OCI-LY7 (cell line): ENCODE data around the gene RRP1B. TPM values are rescaled to one million over a fixed set of nuclear protein-coding genes. Genes with fewer than 3 reads are reported as not detected.

Experiments used
- Bru-seq: library from RNA; stranded (reverse); fragments of 400-500 nt; gene quantifications from one replicate; lab custom pipeline; 2021; lab: Mats Ljungman, UMichigan
- BruChase-seq, 2 experiments: library from RNA; stranded (reverse); fragments of 400-500 nt; gene quantifications; one replicate each; lab custom pipeline; 2021; lab: Mats Ljungman, UMichigan
- BruUV-seq: library from RNA; stranded (reverse); fragments of 400-500 nt; replicated peaks from 2 replicates; lab custom pipeline; 2021; lab: Mats Ljungman, UMichigan
- CTCF ChIA-PET: fragments of 300-600 bp; sonication (Branson Sonifier 250); formaldehyde crosslinking; loops from one replicate; lab custom pipeline; 2022; ENCODE audit warnings: antibody characterized with exemption; ENCODE audit not compliant: unreplicated experiment; lab: Charles Lee
- POLR2A ChIA-PET: fragments of 300-600 bp; sonication (Branson Sonifier 250); formaldehyde crosslinking; loops from one replicate; lab custom pipeline; 2022; ENCODE audit warnings: antibody characterized with exemption; lab: Charles Lee
- DNase-seq: peaks from one replicate; pipeline ENCODE4 v3.0.0-alpha.2; 2015; ENCODE audit warnings: low spot score
- H2AFZ ChIP-seq: fragments of 200-600 bp; sonication (generic), shearing (Covaris generic); 2 replicates; pipeline ENCODE4 v1.6.1; 2014; ENCODE audit warnings: mild to moderate bottlenecking, antibody characterized with exemption, low read length, moderate library complexity
- H3K27ac ChIP-seq: fragments of 200-600 bp; sonication (generic); 2 replicates; pipeline ENCODE4 v1.5.1; 2014; ENCODE audit warnings: mixed run types, low read depth, mild to moderate bottlenecking, moderate library complexity, low read length, inconsistent platforms; ENCODE audit not compliant: poor library complexity, severe bottlenecking
- H3K36me3 ChIP-seq: fragments of 200-600 bp; sonication (generic); 2 replicates; pipeline ENCODE4 v1.6.1; 2014; ENCODE audit warnings: mild to moderate bottlenecking, antibody characterized with exemption, low read length, moderate library complexity, mixed read lengths; ENCODE audit not compliant: insufficient read depth
- H3K4me1 ChIP-seq: fragments of 200-600 bp; sonication (generic); 2 replicates; pipeline ENCODE4 v1.5.1; 2014; ENCODE audit warnings: mild to moderate bottlenecking, low read length; ENCODE audit not compliant: insufficient read depth, poor library complexity, severe bottlenecking
- H3K4me2 ChIP-seq: fragments of 200-600 bp; sonication (generic); 2 replicates; pipeline ENCODE4 v1.6.1; 2014; ENCODE audit warnings: mild to moderate bottlenecking, low read length
- H3K4me3 ChIP-seq: fragments of 200-600 bp; sonication (generic); 2 replicates; pipeline ENCODE4 v1.5.1; 2014; ENCODE audit warnings: mild to moderate bottlenecking, low read depth, low read length; ENCODE audit not compliant: poor library complexity, severe bottlenecking
- H3K79me2 ChIP-seq: fragments of 200-600 bp; sonication (generic); 2 replicates; pipeline ENCODE4 v1.6.1; 2016; ENCODE audit warnings: low read depth, mild to moderate bottlenecking, low read length, moderate library complexity, mixed read lengths; ENCODE audit not compliant: insufficient read depth
- H3K9me2 ChIP-seq: fragments of 200-600 bp; sonication (generic); 2 replicates; pipeline ENCODE4 v1.6.1; 2016; ENCODE audit warnings: mild to moderate bottlenecking, low read length, mixed read lengths; ENCODE audit not compliant: insufficient read depth
- H3K9me3 ChIP-seq: fragments of 200-600 bp; sonication (generic); 2 replicates; pipeline ENCODE4 v1.6.1; 2014; ENCODE audit warnings: mild to moderate bottlenecking, mixed run types, low read length, mixed read lengths
- H4K20me1 ChIP-seq: fragments of 200-600 bp; sonication (generic); 2 replicates; pipeline ENCODE4 v1.6.1; 2014; ENCODE audit warnings: mild to moderate bottlenecking, antibody characterized with exemption, low read length, moderate library complexity, mixed read lengths; ENCODE audit not compliant: insufficient read depth
- EZH2phosphoT487 ChIP-seq: fragments of 200-600 bp; sonication (generic); IDR thresholded peaks from 2 replicates; pipeline ENCODE4 v1.6.1; 2018; ENCODE audit warnings: low read depth, borderline replicate concordance, mild to moderate bottlenecking, mixed run types, antibody characterized with exemption, low read length, moderate library complexity, mixed read lengths
- intact Hi-C: fragments of 100-400 bp; cut with micrococcal nuclease; formaldehyde crosslinking; loops from one replicate; pipeline ENCODE4 v1.10.0; 2022; ENCODE audit not compliant: unreplicated experiment
- long read RNA-seq: library from polyadenylated mRNA; stranded (forward); transcript quantifications from one replicate; pipeline ENCODE4 v2.0.0, GENCODE V29; 2022
- total RNA-seq, 2 experiments: library from RNA; depleted of rRNA in 1 of 2; stranded (reverse); fragments of >200 nt in 1 of 2; shearing (Covaris generic) in 1 of 2; gene quantifications; 2 replicates each; pipeline ENCODE4 v1.2.3, GENCODE V29; 2014 to 2022
- TF ChIP-seq, protein P1 (sequence below): fragments of 200-600 bp; sonication (generic); conservative IDR thresholded peaks from 2 replicates; pipeline ENCODE4 v1.5.1; 2014; ENCODE audit warnings: mild to moderate bottlenecking, antibody characterized with exemption, low read length, moderate library complexity, mixed read lengths

The RRP1B gene, protein sequence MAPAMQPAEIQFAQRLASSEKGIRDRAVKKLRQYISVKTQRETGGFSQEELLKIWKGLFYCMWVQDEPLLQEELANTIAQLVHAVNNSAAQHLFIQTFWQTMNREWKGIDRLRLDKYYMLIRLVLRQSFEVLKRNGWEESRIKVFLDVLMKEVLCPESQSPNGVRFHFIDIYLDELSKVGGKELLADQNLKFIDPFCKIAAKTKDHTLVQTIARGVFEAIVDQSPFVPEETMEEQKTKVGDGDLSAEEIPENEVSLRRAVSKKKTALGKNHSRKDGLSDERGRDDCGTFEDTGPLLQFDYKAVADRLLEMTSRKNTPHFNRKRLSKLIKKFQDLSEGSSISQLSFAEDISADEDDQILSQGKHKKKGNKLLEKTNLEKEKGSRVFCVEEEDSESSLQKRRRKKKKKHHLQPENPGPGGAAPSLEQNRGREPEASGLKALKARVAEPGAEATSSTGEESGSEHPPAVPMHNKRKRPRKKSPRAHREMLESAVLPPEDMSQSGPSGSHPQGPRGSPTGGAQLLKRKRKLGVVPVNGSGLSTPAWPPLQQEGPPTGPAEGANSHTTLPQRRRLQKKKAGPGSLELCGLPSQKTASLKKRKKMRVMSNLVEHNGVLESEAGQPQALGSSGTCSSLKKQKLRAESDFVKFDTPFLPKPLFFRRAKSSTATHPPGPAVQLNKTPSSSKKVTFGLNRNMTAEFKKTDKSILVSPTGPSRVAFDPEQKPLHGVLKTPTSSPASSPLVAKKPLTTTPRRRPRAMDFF
- total RNA-seq (2014; rRNA removed; shearing (Covaris generic)), result 53.4 and 58.6 TPM in 2 replicates
- total RNA-seq (2022), result 67.6 and 74.5 TPM in 2 replicates
- Bru-seq, nascent RNA, result percentile 90 among the genes with signal in this experiment
- percentile 93 among the genes with signal in this experiment for BruChase-seq, experiment 1, labeled RNA remaining after a 6-hour chase
- BruChase-seq, experiment 2, labeled RNA remaining after a 2-hour chase, result percentile 96 among the genes with signal in this experiment
- long read RNA-seq, full-length matches to known transcripts, result 3 of 42 reads
- long read RNA-seq, partial matches to known transcripts, result 13 of 42 reads
- long read RNA-seq, other reads (novel, unspliced or antisense), result 26 of 42 reads

DNA sequence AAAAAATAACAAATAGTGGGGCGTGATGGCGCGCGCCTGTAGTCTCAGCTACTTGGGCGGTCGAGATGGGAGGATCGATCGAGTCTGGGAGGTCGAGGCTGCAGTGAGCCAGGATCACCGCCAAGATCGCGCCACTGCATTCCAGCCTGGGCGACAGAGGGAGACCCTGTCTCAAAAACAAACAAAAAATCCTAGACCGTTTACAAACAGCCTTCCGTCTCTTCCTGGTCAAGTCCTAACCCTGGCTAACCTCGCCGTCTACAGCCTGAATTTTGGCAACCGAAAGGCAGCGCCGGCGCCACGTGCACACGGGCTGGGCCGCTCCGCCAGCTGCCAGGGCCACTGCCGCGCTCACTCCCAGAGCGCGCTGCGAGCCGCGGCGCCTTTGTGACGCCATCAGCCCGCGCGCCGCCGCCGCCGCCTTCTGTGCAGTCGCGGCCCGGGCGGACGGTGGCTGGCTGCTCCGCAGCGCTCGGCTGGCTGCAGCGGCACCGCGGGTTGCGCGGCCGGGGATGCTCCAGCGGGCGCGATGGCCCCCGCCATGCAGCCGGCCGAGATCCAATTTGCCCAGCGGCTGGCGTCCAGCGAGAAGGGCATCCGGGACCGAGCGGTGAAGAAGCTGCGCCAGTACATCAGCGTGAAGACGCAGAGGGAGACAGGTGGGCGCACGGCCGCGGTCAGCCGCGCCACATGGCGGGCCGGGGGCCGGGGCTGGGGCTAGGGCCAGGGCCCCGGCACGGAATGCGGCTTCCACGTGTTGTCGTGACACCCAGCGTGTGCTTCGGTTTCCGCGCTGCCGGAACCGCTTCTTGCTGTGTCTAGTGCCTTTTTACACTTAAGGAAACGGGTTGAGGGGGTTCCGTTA, at the start of gene RRP1B, which contains the start of gene HSF2BP:
TSS of gene RRP1B (plus strand) at position 425 of the 865 bp plus-strand sequence. CDS start at position 530, 105 bp downstream.
TSS of gene HSF2BP (minus strand) at position 353 of the 865 bp plus-strand sequence. CDS start 1,392 bp downstream, outside the sequence.
- Histone ChIP-seq H3K4me3 (peak within 1 kb of the TSS; percentile 96), H3K27ac (peak within 1 kb of the TSS; percentile 79), H3K4me2 (peak within 1 kb of the TSS; percentile 82), H3K4me1 (peaks cover 24% of the 10 kb centered on the region), H4K20me1 (peaks cover 30% of the 10 kb centered on the region), H3K9me2 (no peaks in the 10 kb centered on the region), H3K9me3 (no peaks in the 10 kb centered on the region), H3K79me2 (peaks cover 48% of the 10 kb centered on the region), H2AFZ (peak within 1 kb of the TSS; percentile 58; the same call in 1 of the 2 replicates), H3K36me3 (peaks cover 37% of the 10 kb centered on the region)
- intact Hi-C loops, result loop anchor here (10.0 kb wide), 1 partner anchor 1005 kb away; the partner anchor contains the start of gene PDE9A
- DNase-seq, result peak; percentile 90
- CTCF ChIA-PET, result no interaction called here
- POLR2A ChIA-PET, result no interaction called here
- no TSS peak for BruUV-seq
- TF ChIP-seq EZH2phosphoT487, result no peak
- TF ChIP-seq, protein P1, sequence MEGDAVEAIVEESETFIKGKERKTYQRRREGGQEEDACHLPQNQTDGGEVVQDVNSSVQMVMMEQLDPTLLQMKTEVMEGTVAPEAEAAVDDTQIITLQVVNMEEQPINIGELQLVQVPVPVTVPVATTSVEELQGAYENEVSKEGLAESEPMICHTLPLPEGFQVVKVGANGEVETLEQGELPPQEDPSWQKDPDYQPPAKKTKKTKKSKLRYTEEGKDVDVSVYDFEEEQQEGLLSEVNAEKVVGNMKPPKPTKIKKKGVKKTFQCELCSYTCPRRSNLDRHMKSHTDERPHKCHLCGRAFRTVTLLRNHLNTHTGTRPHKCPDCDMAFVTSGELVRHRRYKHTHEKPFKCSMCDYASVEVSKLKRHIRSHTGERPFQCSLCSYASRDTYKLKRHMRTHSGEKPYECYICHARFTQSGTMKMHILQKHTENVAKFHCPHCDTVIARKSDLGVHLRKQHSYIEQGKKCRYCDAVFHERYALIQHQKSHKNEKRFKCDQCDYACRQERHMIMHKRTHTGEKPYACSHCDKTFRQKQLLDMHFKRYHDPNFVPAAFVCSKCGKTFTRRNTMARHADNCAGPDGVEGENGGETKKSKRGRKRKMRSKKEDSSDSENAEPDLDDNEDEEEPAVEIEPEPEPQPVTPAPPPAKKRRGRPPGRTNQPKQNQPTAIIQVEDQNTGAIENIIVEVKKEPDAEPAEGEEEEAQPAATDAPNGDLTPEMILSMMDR, result no peak

- 0 out of 2 replicates have a peak overlapping the region, but pooled peaks have one; percentile 35 for H3K4me2 ChIP-seq
- H2AFZ ChIP-seq, result peak overlapping the region; percentile 45; the same call in 1 of the 2 replicates
- no peak overlapping the region for H3K27ac ChIP-seq
- POLR2A ChIA-PET, result interaction anchor here (0.7 to 1.0 kb wide), 2 partner anchors 15 to 402 kb away, joined by 3 to 4 read pairs; no protein-coding TSS in a partner anchor
- no peaks in the 10 kb centered on the region for H3K36me3 ChIP-seq
- no peaks in the 10 kb centered on the region for H3K9me3 ChIP-seq
- no peak overlapping the region for H3K4me3 ChIP-seq
- H3K79me2 ChIP-seq, result no peaks in the 10 kb centered on the region
- DNase-seq, result peak; percentile 64
- no peaks in the 10 kb centered on the region for H3K9me2 ChIP-seq
- TF ChIP-seq, protein P1, result peak; percentile 94
- no peak for TF ChIP-seq EZH2phosphoT487
- CTCF ChIA-PET, result interaction anchor here (0.6 kb wide), 1 partner anchor 33 kb away, joined by 3 read pairs; no protein-coding TSS in a partner anchor
- no TSS peak for BruUV-seq
- intact Hi-C loops, result no loop called here
- H3K4me1 ChIP-seq, result no peaks in the 10 kb centered on the region
- H4K20me1 ChIP-seq, result no peaks in the 10 kb centered on the region
Measured at GRCh38 chr21:43611598-43612369, 47.6 kb upstream of the RRP1B start.
